Lung microvascular endothelial cell (primary cell): ENCODE measurements around the gene PNPLA8. TPM values are rescaled to one million over a fixed set of nuclear protein-coding genes. Genes with fewer than 3 reads are reported as not detected.
"Not testable (repeated sequence)": the region's sequence is repeated elsewhere in the genome, so short reads cannot be mapped to it uniquely, and the experiment has no call there.

Source experiments
- DNase-seq, 2 donors: peaks; one replicate each; pipeline versions ENCODE4 v3.0.0 to v3.0.0-alpha.2; 2010; ENCODE audit warnings: low read depth in 2 of 2
- total RNA-seq: library from RNA; depleted of rRNA; stranded (reverse); fragments of >200 nt; gene quantifications from 2 replicates; pipeline ENCODE4 v1.2.1, GENCODE V29; 2014

PNPLA8 gene
- total RNA-seq, 1 donor from 2014 or later: 27.6 TPM

DNA sequence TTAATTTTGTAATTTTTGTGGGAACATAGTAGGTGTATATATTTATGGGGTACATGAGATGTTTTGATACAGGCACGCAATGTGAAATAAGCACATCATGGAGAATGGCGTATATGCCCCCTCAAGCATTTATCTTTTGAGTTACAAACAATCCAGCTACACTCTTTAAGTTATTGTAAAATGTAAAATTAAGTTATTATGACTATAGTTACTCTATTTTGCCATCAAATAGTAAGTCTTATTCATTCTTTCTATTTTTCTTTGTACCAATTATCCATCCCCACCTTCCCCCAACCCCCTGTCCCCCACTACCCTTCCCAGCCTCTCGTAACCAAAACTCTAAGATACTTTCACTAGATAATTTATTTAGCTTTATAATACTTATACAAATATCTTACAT, 7.8 kb upstream of the PNPLA8 start:
- no peak for DNase-seq

DNA sequence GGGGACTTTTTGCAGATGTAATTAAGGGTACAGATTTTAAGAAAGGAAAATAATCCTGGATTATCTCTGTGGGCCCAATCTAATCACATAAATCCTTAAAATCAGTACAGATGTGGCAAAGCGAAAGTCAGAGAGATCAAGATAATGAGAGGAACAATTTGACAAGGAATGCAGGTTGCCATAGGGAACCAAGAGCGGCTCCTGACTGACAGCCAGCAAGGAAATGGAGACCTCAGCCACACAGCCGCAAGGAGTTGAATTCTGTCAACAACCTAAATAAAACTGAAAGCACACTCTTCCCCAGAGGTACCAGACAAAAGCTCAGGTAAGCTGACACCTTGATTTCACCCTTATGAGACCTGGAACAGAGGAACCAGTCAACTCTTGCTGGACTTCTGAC, 3.4 kb upstream of the PNPLA8 start:
- no peak for DNase-seq

DNA sequence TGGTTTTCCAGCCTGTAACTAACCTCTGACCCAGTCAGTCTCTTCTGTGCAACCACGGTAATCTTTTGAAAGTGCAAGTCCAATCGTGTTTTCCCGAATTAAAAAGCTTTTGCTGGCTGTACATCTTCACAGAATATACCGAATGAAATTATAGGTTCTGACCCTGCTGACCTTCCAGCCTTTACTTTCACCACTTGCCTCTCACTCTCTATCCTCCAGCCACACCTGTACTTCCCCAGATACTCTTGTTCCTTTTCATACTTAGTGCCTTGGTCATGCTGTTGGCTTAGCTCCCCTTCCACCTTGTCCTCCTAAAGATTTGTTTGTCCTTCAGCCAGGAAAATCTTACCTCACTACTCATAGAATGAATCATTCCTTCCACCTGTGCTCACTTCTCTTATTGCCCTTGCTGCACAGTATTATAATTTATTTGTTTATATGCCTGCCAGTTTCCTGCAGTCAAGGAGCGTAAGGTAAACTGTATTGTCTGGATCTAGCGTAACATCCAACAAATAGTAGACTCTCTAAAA, 2.3 kb upstream of the PNPLA8 start:
- DNase-seq: peak in 1 of 2 donors; percentile 9

DNA sequence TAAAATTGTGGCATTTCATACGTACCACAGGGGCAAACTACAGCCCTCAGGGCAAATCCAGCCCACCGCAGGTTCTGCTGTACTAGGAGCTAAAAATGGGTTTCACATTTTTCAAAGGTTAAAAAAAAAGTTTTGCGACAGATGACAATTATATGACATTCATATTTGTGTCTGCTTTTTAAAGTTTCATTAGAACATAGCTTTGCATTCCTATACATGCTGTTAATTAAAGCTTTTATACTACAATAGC, 758 bp upstream of the PNPLA8 start:
- no peak for DNase-seq

DNA sequence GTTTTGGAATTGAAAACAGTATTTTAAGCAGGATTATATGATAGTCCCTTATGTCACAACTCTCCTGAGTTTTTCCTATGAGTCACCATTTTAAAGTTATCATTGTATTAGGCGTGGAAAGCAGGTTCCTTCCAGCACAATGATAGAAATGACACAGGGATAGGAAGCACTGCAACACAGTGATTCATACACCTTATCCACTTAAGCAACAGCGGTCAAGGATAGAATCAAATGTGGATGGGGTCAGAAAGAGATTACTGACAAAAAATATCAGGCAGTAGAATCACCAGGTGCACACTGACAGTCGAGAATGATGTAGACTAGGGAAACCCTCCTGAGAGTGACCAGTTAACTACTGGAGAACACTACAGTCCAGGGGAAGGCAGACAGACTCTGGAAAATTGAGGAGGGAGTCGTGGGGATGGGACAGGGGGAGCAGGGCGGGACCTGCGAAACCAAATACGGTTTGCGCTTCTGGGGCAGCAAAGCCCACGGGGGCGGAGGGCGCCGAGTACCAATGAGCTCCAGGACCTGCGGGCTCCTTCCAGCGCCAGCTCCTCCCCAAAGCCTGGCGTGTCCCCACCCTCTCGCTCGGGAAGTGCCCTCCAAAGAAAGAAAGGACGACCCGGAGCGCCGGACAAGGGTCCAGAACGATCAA, 479 bp downstream of the PNPLA8 start:
- peak; percentile 77 to 85 for DNase-seq

DNA sequence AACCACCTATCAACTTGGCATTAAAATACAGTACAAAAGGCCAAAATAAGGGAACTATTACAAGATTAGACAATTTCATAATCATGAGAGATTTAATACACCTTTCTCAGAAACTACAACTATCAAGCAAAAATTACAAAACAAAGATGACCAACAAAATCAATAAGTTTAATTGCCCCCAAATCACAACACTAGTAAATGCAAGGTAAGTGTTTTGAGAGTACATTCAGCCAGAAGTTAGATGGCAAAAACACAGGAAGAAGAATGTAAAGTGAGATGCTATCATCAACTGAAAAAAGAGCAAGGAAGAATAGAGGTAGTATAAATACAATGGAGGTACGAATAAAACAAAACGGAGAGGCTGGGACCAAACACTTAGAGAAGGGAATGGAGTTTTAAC, 3.2 kb downstream of the PNPLA8 start:
- no peak for DNase-seq

DNA sequence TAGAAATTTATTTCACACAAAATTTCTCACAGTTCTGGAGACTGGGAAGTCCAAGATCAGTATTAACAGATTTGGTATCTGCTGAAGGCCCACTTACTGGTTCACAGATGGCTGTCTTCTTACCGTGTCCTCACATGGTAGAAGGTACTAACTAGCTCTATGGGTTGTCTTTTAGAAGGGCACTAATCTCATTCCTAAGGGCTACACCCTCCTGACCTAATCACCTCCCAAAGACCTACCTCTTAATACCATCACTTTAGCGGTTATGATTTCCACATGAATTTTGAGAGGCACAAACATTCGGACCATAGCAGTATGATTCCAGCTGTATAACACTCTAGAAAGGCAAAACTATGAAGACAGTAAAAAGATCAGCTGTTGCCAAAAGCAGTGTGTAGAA, 8.0 kb downstream of the PNPLA8 start:
- DNase-seq: no peak

DNA sequence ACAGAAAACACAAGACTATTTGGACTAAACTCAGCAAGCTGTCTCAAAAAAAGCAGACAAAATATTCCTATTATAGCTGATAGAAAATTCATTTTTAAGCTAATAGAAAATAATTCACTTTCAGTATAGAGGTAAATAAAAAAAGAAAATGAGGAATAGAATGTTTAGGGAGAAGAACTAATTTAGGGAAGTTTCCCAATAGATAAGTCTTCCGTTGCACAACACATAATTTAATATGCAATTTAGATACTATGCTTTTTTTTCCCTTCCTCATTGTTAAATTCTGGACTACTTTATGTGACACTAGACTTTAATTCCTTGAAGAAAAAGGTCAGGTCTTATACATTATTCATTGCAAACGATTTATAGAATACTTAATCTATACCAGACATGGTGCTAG, 10.3 kb downstream of the PNPLA8 start:
- DNase-seq: no peak

DNA sequence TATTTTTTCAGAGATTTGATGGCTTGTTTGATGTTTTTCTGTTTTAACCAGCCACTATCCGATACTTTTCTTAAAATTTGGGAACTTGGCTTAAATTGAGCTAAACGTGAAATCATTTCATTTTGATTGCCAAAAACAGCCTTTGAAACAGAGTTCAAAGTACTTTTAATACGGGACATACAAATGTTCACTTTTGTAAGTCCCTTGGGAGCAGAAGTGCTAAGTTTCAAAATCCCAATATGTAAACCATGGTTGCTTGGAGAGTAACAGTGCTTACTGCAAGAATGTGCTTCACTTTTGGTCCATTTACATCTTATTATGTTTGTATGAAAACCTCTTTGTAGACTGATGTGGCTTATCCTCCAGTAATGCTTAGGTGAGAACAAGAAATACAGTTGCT, 10.9 kb downstream of the PNPLA8 start:
- no peak for DNase-seq

DNA sequence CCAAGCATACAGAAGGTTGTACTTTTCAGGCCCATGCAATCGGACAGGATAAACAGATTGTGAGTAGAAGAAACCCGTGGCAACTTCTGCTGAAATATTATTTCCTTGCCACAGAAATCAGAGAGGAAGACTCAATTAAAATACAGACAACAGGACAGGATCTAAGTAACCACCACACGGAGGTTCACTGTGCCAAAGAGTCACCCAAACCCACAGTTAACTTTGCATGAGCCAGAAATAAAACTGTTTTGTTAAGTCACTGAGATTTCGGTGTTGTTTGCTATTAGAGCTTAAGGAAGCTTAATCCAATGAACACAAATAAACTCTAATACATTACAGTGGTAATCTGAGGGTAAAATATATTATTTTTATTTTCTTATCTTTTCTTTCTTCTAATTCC, 14.0 kb downstream of the PNPLA8 start:
- no peak for DNase-seq

DNA sequence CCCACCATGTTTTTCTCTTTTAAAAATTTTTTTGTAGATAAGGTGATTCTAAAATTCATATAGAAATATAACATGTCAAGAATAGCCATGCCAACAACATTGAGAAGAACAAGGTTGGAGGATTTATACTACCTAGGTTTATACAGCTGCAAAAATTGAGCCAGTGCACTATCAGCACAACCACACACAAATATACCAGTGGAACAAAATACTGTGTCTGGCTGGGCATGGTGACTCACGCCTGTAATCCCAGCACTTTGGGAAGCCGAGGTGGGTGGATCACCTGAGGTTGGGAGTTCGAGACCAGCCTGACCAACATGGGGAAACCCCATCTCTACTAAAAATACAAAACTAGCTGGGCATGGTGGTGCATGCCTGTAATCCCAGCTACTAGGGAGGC, 21.4 kb downstream of the PNPLA8 start:
- DNase-seq: not testable (repeated sequence)

DNA sequence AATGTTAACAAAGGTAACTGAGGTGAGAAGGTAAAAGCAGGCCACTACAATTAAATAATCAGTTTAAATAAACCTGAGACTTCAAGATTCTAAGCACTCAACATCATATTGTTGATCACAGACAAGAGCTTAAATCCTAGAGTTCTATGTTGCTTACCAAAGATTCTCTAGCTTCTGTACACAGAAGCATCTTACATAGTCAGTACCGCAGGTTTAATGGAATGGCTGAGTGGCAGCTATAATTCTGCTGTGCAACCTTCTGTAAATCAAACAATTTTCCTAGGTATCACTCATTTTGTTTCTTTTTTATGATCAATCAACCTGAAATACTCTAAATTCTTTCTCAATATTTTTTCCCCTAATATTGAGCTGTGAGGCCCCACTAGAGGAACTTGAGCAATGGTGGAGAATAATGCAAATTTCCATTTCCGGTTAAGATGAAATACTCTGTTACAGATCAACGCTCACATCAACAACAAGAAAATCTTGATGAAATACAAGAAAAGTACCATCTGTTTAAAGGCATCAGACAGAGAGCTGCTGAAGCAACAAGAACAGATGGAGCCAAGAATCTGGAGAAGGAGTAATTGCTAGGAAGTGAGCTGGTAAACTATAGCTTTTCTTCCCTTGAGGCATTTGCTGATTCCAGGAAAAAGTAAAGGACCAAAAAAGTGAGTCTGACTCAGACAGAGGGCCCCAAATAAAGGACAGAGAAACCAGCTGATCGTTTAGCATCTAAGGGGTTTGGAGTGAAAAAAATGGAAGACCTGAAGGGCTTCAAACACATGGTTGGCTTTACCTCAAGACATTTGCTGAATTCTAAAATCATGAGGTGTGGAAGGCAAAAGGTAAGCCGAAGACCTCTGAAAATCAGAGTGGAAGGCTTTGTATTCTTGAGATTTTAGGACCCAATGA, 22.6 kb downstream of the PNPLA8 start:
- no peak for DNase-seq

DNA sequence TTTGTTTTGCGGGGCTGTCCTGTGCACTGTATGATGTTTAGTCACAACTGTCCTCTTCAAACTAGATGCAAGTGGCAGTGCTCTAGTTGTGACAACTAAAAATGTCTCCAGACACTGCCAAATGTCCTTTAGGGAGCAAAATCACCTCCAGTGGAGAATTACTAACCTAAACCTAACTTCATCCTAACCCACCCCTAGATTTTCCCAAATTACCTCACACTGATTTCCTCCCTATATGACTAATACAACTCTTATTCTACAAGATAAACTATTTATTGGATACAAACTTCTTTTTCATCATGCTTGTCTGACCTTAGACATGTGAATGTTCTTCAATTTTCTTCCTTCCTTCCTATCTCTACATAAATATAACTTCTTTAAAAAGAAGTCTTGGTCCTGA, 26.4 kb downstream of the PNPLA8 start:
- DNase-seq: peak in 1 of 2 donors; percentile 25

DNA sequence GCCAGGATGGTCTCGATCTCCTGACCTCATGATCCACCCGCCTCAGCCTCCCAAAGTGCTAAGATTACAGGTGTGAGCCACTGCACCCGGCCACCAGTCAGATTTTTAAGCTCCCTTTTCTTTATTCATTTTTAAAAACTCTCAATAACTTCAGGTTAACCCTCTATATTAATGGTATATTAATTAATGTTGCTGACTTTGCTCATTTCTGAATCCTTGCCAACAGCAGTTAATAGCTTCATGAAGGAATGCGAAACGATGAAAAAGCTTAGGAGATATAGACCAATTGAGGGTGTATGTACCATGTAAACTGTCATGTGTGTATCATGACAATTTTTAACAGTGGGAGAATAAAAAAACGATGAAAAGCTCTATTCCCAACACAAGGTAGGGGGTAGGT, 27.5 kb downstream of the PNPLA8 start:
- no peak for DNase-seq

DNA sequence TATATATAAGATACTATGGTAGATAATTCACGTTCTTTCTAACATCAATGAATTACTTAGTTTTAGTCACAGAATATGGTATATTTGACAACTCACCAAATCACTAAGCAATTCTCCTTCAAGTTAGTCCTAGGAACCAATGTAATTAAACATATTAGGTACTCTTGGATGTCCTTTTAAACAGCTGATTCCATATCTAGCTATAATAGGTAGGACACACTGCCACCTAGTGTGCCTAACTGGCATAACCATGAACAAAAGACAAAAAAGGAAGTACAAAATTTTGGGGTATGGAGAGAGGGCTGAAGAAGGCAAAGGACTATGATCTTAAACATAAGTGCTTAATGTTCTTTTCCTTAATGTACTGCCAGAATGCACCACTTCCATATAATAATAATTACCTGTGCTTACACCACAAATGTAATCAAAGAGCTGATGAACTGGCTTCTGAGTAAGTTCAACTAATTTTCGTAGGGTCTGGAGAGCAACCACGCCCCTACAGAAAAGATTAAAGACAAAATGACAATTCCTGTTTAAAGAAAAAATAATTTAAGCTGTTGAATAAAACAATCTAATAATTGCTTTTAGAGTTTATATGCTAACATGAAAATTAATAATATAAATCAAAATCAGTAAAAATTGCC, 28.7 kb downstream of the PNPLA8 start:
- peak; percentile 59 to 66 for DNase-seq

DNA sequence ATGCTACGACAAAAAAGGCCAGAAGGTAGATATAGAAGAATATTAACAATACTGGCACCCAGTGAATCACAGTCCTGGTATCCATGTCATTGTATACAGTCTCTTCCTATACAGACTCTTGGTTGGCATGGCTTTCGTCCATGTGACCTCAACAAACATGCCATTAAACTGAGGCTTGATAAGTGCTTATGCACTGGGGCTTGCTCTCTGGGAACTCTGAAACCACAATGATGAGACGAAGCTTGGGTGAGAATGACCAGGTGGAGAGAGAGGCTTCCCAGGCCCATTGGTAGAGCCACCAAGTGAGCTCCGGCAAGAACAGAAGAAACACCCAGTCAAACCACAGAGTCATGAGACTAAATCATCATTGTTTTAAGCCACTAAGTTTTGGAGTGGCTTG, 33.2 kb downstream of the PNPLA8 start:
- peak; percentile 8 to 30 for DNase-seq

DNA sequence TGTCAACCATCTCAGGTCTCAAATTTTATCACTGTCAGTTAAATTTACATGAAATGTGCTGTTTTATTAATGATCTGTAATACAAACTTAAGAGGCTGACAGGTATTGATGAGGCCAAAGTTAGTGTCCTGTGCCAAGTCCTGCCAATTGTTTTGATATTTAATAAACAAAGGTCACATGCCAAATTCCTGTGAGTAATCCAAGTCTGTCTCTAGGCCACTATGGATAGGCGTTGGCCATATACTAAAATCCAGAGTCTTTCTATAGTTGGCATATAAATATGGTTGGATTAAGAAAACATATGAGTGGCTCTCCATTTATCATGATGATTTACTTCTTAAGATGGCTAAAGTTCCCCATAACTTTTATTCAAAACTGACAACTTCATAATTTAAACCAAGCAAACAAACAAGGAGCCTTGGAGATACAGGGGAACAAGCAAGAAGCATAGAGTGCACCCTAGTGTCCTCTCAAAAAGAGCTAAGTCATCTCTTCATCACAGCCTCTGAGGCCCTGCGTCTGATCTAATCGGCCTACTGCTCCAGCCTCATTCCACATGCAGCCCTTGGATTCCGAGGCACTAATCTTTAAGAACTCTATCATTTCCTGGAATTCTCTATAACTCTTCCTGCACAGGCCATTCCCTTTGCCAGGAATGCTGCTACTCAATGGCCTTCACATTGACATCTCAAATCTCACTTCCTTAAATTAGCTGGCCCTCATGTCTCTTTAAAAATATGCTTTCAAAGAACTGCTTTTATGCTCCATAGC, 37.0 kb downstream of the PNPLA8 start:
- peak in 1 of 2 donors; percentile 81 for DNase-seq

DNA sequence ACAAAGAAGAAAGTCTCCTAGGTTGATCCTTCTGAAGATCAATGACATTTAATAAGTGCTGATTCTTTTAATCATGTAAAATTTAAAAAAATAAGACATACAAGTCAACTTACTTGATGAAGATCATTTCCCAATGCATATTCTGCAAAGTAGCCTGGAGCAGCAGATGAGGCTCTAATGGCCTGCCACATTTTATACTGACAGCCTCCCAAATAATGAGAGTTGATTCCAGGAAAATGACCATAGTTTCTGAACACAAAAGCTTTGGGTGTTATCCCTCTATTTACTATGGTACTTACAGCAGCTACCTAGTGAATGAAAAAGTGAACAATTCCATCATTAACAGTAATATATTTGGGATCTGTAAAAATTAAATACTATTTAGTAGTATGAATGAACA, 38.3 kb downstream of the PNPLA8 start:
- DNase-seq: no peak

DNA sequence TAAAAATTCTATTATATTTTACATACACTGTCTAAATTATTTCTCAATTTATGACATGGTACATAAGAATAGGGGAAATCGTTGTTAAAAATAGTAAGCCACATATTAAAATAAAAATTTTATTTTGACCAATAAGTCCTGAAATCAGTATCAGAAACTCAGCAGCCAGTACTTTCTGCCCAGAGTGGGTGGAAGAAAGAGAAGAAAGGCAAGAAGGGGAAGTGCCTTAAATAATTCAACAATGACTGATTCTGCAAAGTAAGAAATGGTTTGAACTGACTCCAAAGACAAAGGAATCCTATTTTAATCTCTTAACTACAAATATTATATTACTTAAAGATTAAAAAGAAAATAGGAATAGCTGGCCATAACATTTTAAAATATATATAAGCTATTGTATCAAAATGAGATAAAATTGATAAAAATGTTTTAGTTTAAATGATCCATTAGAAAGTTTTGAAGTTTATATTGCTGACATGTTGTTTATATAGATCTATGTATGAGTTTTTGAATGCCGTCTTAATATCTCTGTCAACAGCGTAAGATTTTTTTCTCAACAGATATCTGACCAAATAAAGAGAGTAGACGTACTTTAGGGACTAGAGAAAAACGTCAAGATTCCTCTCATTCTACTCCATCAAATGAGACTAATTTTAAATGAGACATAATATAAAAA, 39.5 kb downstream of the PNPLA8 start:
- DNase-seq: peak in 1 of 2 donors; percentile 55

DNA sequence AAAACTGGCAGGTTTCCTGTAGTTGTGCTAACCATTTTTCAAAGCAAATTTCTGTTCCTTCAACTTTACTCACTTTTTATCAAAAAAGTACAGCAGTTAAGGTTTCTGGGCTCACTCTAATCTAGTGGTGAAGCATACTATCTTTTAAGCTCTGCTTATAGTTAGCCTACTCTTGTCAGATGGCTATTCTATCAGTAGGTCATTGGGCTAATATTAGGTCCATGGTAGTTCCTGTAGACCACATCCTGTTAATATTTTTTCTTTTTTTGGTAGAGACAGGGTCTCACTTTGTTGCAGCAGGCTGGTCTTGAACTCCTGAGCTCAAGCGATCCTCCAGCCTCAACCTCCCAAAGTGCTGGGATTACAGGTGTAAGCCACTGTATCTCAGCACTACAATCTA, 41.8 kb downstream of the PNPLA8 start:
- no peak for DNase-seq

DNA sequence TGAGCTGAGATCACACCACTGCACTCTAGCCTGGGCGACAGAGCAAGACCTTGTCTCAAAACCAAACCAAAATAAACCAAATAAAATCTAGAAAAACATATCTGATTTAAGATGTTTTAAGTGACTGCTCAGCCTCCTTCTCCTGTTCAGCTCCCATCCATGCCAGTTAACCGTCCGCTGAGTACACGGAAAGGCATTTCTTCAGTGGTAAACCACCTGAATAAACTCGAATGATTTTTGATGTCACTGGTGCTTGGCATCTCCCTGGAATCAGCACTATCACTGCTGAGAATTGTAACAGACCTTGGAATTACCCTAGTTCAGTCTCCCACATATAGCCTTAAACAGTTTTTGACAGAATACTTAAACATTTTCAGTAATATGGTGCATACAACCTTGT, 45.6 kb downstream of the PNPLA8 start:
- no peak for DNase-seq
